ENCODE data around the gene RAMP1.

RAMP1 gene

GRCh38 chr2:237896507-237896892, 37.1 kb downstream of the RAMP1 start:
- DNase-seq, result no peak

- no peak for DNase-seq
Observed at GRCh38 chr2:237896956-237897355, 37.5 kb downstream of the RAMP1 start.

GRCh38 chr2:237898057-237898414, 38.6 kb downstream of the RAMP1 start:
- no peak for DNase-seq

GRCh38 chr2:237900891-237901831, 41.7 kb downstream of the RAMP1 start:
- DNase-seq, result no peak

GRCh38 chr2:237901932-237902850, 42.8 kb downstream of the RAMP1 start:
- DNase-seq, result no peak

- peak; percentile 57 for DNase-seq
Observed at GRCh38 chr2:237904831-237905599, 45.6 kb downstream of the RAMP1 start.

- no peak for DNase-seq
Observed at GRCh38 chr2:237907144-237907543, 47.7 kb downstream of the RAMP1 start.

GRCh38 chr2:237909075-237909695, 49.8 kb downstream of the RAMP1 start:
- no peak for DNase-seq

GRCh38 chr2:237909801-237910475, 50.5 kb downstream of the RAMP1 start:
- DNase-seq, result no peak

- DNase-seq, result no peak
Observed at GRCh38 chr2:237910576-237911362, 51.3 kb downstream of the RAMP1 start.

GRCh38 chr2:237911363-237912017, 52.1 kb downstream of the RAMP1 start:
- no peak for DNase-seq

GRCh38 chr2:237912271-237913192, 53.1 kb downstream of the RAMP1 start:
- no peak for DNase-seq

- DNase-seq, result no peak
Observed at GRCh38 chr2:237913193-237913917, 53.9 kb downstream of the RAMP1 start.

GRCh38 chr2:237915576-237915975, 56.2 kb downstream of the RAMP1 start:
- DNase-seq, result no peak

- DNase-seq, result no peak
Observed at GRCh38 chr2:237916296-237916695, 56.9 kb downstream of the RAMP1 start.

GRCh38 chr2:237917696-237918374, 58.4 kb downstream of the RAMP1 start:
- DNase-seq, result no peak

GRCh38 chr2:237919593-237919992, 60.2 kb downstream of the RAMP1 start:
- DNase-seq, result no peak

- no peak for DNase-seq
Observed at GRCh38 chr2:237920673-237921072, 61.2 kb downstream of the RAMP1 start.

Measured in right hindlimb (tissue), 1 donor.